ENCODE data around the gene VWF.

- TF ChIP-seq TAF1 (IDR thresholded peaks at IDR 0.05; ENCODE audit: borderline replicate concordance, low read depth, low read length), result no peak
- TF ChIP-seq ATF3 (IDR thresholded peaks at IDR 0.05; ENCODE audit: borderline replicate concordance, extremely low read depth, low read depth, low read length), result no peak
- no peak for TF ChIP-seq ATF2 (IDR thresholded peaks at IDR 0.05; ENCODE audit: low read length)
- no peak for TF ChIP-seq SIN3A (IDR thresholded peaks at IDR 0.05; ENCODE audit: low read depth, low read length)
- TF ChIP-seq USF2 (IDR thresholded peaks at IDR 0.05; ENCODE audit: borderline replicate concordance, low read depth, low read length), result no peak
- no peak for TF ChIP-seq ZBTB33 (IDR thresholded peaks at IDR 0.05)
- TF ChIP-seq CTCF (IDR thresholded peaks at IDR 0.05 in 2 of 3, conservative IDR thresholded peaks at IDR 0.05 in 1 of 3; ENCODE audit: control insufficient read depth in 2 of 3, extremely low read depth in 1 of 3, insufficient read depth in 1 of 3, low read depth in 3 of 3, low read length in 3 of 3), result no peak
- no peak for TF ChIP-seq RCOR1 (conservative IDR thresholded peaks at IDR 0.05; ENCODE audit: low read depth, low read length)
- TF ChIP-seq POLR2A (IDR thresholded peaks at IDR 0.05; ENCODE audit: low read depth, low read length), result no peak
- TF ChIP-seq RFX5 (IDR thresholded peaks at IDR 0.05; ENCODE audit: low read depth, low read length), result no peak
- no peak for TF ChIP-seq SMAD1 (IDR thresholded peaks at IDR 0.05; ENCODE audit: low read depth, partially characterized antibody)
Observed at GRCh38 chr12:6052940-6053329, 71.5 kb downstream of the VWF start.
